Measurements from ENCODE around the gene ADAMTS20. TPM values are rescaled to one million over a fixed set of nuclear protein-coding genes. Genes with fewer than 3 reads are reported as not detected.
A peak's percentile ranks its signal among the peaks of the same experiment; 100 is the strongest.

Gene ADAMTS20
- total and polyA plus RNA-seq, 2 donors (not counting 3 experiments of a cell fraction or from before 2014, with no cell fraction given): not detected

DNA sequence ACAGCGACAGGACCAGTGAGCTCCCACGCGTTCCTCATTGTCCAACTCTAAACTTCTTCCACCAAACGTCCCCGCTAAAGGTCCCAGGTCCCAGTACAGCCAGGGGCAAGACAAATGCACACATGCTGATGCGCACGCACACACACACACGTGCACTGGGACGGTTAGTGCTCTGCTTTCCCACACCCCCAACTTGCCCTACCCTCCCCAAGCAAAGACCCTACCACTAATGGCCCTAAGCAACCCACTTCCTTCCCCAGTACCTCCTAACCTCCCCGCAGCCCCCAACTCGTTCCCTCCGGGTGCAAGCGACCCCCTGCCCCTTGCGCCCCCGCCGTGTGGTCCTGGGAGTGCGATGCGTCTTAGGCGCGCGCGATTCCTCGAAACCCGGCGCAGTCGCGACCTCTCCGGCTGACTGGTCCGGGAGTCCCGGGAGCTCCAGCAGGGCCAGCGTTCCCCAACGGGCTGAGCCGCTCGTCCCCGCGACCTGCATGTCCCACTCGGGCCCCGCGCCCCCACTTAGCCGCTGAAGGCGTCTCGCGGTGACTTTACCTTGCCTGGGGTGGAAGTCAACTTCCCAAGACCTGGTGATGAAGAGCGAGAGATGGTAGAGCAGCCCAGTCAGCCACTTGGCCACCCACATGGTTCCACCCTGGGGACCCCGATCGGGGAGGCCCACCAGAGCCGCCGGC is 578 bp downstream of the ADAMTS20 start:
- Histone ChIP-seq H3K4me1 (ENCODE audit: control insufficient read depth, extremely low read depth, insufficient read depth, low read length) (no peaks in the 10 kb centered on the region), H3K9me3 (replicated peaks; ENCODE audit: control insufficient read depth, insufficient read depth, low read length) (no peaks in the 10 kb centered on the region), H3K4me2 (ENCODE audit: insufficient read depth, low read length) (peak overlapping the region; percentile 42), H3K27me3 (ENCODE audit: control insufficient read depth in 2 of 2, insufficient read depth in 2 of 2, low read length in 2 of 2) (peaks cover 24 to 42% of the 10 kb centered on the region in 2 experiments), H3K9ac (replicated peaks; ENCODE audit: extremely low read depth, insufficient read depth, low read length) (no peak overlapping the region), H3K36me3 (ENCODE audit: control insufficient read depth in 2 of 2, extremely low read depth in 1 of 2, insufficient read depth in 2 of 2, low read length in 2 of 2) (no peaks in the 10 kb centered on the region), H3K27ac (ENCODE audit: insufficient read depth, low read depth, low read length) (no peak overlapping the region), H3K4me3 (replicated peaks in 1 of 3; ENCODE audit: insufficient read depth in 1 of 3, low read depth in 1 of 3, low read length in 3 of 3) (no peak overlapping the region), H4K20me1 (replicated peaks; ENCODE audit: control insufficient read depth, extremely low read depth, insufficient read depth, low read length) (no peaks in the 10 kb centered on the region), H3K79me2 (ENCODE audit: control insufficient read depth, insufficient read depth, low read length) (no peaks in the 10 kb centered on the region), H3K9me1 (replicated peaks; ENCODE audit: control insufficient read depth, extremely low read depth, insufficient read depth, low read length) (no peaks in the 10 kb centered on the region), H2AFZ (ENCODE audit: low read depth, low read length) (peak overlapping the region; percentile 21)
- FAIRE-seq: no peak
- no TSS peak for BruUV-seq (replicated peaks)
- intact Hi-C loops (cut with micrococcal nuclease): no loop called here
- peak; percentile 50 for TF ChIP-seq EZH2 (IDR thresholded peaks at IDR 0.05; ENCODE audit: borderline replicate concordance, low read depth, low read length, severe bottlenecking)
- TF ChIP-seq FOS (IDR thresholded peaks at IDR 0.05; ENCODE audit: borderline replicate concordance, insufficient read depth, low read length): no peak
- ChIA-PET POLR2A (no interaction called here), CTCF (no interaction called here)
- dilution Hi-C loops (cut with MboI; ENCODE audit: extremely low pct_ligation_motif_present, low sequenced_read_pairs): no loop called here
- no peak for DNase-seq (ENCODE audit: low read depth, low spot score)

GRCh38 chr12:43550831-43551271 is 1.2 kb downstream of the ADAMTS20 start:
- no peak overlapping the region for H3K9ac ChIP-seq (replicated peaks; ENCODE audit: extremely low read depth, insufficient read depth, low read length)
- no peaks in the 10 kb centered on the region for H4K20me1 ChIP-seq (replicated peaks; ENCODE audit: control insufficient read depth, extremely low read depth, insufficient read depth, low read length)
- intact Hi-C loops (cut with micrococcal nuclease) (no loop called here), dilution Hi-C loops (cut with MboI; ENCODE audit: extremely low pct_ligation_motif_present, low sequenced_read_pairs) (no loop called here)
- FAIRE-seq: no peak
- H2AFZ ChIP-seq (ENCODE audit: low read depth, low read length): no peak overlapping the region
- no peaks in the 10 kb centered on the region for H3K79me2 ChIP-seq (ENCODE audit: control insufficient read depth, insufficient read depth, low read length)
- ChIA-PET POLR2A (no interaction called here), CTCF (no interaction called here)
- H3K9me3 ChIP-seq (replicated peaks; ENCODE audit: control insufficient read depth, insufficient read depth, low read length): no peaks in the 10 kb centered on the region
- TF ChIP-seq POLR2A (IDR thresholded peaks at IDR 0.05; ENCODE audit: low read depth, low read length) (no peak), GATA2 (IDR thresholded peaks at IDR 0.05; ENCODE audit: insufficient read depth, insufficient read length, low read depth, low read length) (no peak), POLR2AphosphoS5 (IDR thresholded peaks at IDR 0.05; ENCODE audit: insufficient read depth, low read depth, low read length) (no peak), MYC (IDR thresholded peaks at IDR 0.05; ENCODE audit: low read depth, low read length) (no peak)
- TF ChIP-seq, protein P1, sequence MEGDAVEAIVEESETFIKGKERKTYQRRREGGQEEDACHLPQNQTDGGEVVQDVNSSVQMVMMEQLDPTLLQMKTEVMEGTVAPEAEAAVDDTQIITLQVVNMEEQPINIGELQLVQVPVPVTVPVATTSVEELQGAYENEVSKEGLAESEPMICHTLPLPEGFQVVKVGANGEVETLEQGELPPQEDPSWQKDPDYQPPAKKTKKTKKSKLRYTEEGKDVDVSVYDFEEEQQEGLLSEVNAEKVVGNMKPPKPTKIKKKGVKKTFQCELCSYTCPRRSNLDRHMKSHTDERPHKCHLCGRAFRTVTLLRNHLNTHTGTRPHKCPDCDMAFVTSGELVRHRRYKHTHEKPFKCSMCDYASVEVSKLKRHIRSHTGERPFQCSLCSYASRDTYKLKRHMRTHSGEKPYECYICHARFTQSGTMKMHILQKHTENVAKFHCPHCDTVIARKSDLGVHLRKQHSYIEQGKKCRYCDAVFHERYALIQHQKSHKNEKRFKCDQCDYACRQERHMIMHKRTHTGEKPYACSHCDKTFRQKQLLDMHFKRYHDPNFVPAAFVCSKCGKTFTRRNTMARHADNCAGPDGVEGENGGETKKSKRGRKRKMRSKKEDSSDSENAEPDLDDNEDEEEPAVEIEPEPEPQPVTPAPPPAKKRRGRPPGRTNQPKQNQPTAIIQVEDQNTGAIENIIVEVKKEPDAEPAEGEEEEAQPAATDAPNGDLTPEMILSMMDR (IDR thresholded peaks at IDR 0.05; ENCODE audit: extremely low read depth in 1 of 2, insufficient read depth in 1 of 2, low read depth in 1 of 2, low read length in 2 of 2): no peak
- H3K27ac ChIP-seq (ENCODE audit: insufficient read depth, low read depth, low read length): no peak overlapping the region
- peaks cover 24 to 42% of the 10 kb centered on the region in 2 experiments for H3K27me3 ChIP-seq (ENCODE audit: control insufficient read depth in 2 of 2, insufficient read depth in 2 of 2, low read length in 2 of 2)
- no TSS peak for BruUV-seq (replicated peaks)
- H3K9me1 ChIP-seq (replicated peaks; ENCODE audit: control insufficient read depth, extremely low read depth, insufficient read depth, low read length): no peaks in the 10 kb centered on the region
- no peak overlapping the region for H3K4me2 ChIP-seq (ENCODE audit: insufficient read depth, low read length)
- no peak for DNase-seq (ENCODE audit: low read depth, low spot score)
- no peak overlapping the region for H3K4me3 ChIP-seq (replicated peaks in 1 of 3; ENCODE audit: insufficient read depth in 1 of 3, low read depth in 1 of 3, low read length in 3 of 3)
- no peaks in the 10 kb centered on the region for H3K4me1 ChIP-seq (ENCODE audit: control insufficient read depth, extremely low read depth, insufficient read depth, low read length)
- H3K36me3 ChIP-seq (ENCODE audit: control insufficient read depth in 2 of 2, extremely low read depth in 1 of 2, insufficient read depth in 2 of 2, low read length in 2 of 2): no peaks in the 10 kb centered on the region
